Omental fat pad (tissue), 4 donors: ENCODE measurements around the gene NPIPA8. TPM values are rescaled to one million over a fixed set of nuclear protein-coding genes. Genes with fewer than 3 reads are reported as not detected.
"Not testable (repeated sequence)": the region's sequence is repeated elsewhere in the genome, so short reads cannot be mapped to it uniquely, and the experiment has no call there.

ENCODE experiments used
- ATAC-seq: fragments of 150-250 bp; one replicate; pipeline ENCODE4 v1.9.1; 2016; ENCODE audit warnings: mild to moderate bottlenecking, moderate library complexity; ENCODE audit not compliant: low FRiP score
- DNase-seq: peaks from one replicate; pipeline ENCODE4 v3.0.0-alpha.2; 2019; ENCODE audit warnings: low spot score
- total RNA-seq, 4 donors: library from RNA; depleted of rRNA; stranded (reverse); fragments of >200 nt; gene quantifications; one replicate each; pipeline ENCODE4 v1.1.0, GENCODE V29; 2016

Gene NPIPA8
- total RNA-seq: 10 to 100 TPM in 1 of 4 donors, not detected in 3; 15.8 TPM

DNA sequence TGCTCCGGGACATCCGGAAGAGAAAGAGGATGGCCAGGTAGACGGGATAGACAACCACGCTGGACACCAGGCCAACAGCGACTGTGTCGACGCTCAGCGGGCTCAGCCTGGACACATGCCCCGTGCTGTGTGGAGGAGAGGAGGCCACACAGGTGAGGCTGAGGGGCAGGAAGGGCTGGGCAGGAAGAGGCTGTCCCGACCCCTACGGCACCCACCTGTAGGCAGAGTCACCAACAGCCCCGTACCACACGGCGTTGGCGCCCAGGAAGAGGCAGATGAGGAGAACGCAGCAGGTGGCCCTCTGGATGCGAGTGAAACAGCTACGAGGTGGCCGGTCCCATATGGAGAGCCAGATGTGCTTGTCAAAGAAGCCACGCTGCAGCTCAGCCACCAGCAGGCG lies at the start of gene NPIPA8:
Gene NPIPA8 (minus strand): TSS at position 101 of the 400 bp plus-strand sequence. CDS start 4,074 bp downstream, outside the sequence.
- ATAC-seq, DNase-seq: not testable (repeated sequence)

DNA sequence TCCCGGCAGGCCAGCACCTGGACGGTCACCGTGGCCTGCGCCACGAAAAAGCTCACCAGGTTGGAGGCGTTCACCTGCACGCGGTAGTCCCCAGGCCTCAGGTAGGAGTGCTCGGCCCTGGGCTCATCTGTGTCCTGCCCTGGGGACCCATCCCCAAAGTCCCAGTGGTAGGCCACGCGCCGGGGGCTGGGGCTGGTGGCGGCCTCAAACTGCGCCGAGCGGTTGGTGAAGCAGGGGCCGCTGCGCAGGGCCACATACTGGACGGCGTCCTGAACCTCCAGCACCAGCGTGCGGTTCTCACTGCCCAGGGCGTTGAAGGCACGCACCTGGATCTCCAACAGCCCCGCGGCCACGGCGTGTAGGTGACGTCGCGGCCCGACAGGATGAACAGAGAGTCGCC lies 48.7 kb upstream of the NPIPA8 start:
- ATAC-seq: not testable (repeated sequence)

DNA sequence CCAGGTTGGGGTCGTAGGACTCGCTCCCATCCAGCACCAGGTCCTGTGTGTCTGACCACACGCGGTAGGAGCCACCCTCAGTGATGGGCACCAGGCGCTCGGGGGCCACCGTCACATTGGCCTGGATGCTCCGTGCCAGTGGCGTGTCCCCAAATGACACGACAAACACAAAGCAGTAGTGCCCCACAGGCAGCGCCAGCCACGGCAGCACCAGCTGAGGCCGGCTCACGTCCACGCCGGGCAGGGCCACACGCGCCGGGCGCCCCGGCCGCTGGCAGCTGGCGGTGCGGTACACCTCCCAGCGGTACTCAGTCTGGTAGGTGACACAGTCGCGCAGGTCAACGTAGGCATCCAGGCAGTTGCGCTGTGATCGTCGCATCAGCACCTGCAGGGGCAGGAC lies 48.3 kb upstream of the NPIPA8 start:
- not testable (repeated sequence) for DNase-seq, ATAC-seq

More for the DNA sequence above, 48.7 kb upstream of the NPIPA8 start:
- DNase-seq: not testable (repeated sequence)

DNA sequence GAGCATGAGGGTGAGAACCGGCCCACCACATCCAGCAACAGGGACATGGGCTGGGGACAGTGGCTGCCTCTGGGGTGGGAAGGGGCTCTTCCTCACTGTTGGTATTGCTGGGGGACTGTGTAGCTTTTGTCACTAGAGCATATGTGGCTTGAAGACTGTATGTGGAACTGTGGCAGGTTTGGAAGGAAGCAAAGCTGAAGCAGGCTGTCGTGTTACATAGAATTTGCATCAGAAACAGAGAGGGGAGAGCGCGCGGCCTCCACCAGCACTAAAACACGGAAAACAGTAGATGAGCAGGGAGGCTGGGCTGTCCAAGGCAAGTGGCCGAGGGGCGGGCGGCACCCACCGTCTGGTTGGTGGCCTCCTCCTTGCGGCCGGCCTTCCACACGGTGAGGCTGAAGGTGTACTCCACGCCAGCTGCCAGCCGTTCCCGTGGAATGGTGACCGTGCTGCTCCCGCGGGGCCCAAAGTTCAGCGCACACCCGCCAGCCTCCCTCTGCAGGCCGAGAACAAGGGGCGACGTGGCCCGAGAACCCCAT lies 47.6 kb upstream of the NPIPA8 start:
- DNase-seq, ATAC-seq: not testable (repeated sequence)

DNA sequence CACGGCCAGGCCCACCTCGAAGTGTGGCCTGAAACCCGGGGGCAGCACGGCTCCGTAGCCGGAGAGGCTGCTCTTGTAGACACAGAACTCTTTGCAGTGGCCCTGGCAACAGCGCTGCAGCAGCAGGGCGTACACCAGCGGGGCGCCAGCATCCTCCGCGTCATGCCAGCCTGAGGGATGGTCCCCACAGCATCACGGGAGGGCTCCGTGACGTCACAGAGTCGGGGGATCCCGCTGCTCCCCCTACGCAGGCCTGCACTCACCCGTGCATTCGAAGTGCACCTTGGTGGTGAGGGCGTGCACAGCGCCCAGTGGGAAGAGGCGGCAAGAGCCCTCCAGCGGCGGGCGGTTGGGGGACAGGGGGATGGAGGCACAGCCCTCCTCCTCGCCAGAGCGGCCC lies 46.2 kb upstream of the NPIPA8 start:
- not testable (repeated sequence) for DNase-seq, ATAC-seq

DNA sequence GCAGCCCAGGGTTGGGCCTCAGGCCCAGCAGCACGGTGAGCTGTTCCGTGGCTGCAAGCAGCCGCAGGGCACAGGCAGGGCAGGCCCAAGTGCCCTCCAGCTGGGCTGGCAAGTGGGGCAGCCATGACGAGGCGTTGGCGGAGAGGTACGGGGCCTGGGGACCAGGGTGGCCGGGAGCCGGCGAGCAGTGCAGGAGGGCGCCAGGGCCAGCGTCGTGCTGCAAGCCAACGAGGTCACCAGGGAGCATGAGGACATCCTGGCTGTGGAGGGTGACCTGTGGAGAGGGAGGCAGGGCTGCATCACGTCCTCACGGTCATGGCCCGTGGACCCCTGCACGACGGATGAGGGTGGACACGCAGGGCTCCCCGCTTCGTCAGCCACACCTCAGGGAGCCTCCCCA lies 11.2 kb upstream of the NPIPA8 start:
- not testable (repeated sequence) for ATAC-seq, DNase-seq

DNA sequence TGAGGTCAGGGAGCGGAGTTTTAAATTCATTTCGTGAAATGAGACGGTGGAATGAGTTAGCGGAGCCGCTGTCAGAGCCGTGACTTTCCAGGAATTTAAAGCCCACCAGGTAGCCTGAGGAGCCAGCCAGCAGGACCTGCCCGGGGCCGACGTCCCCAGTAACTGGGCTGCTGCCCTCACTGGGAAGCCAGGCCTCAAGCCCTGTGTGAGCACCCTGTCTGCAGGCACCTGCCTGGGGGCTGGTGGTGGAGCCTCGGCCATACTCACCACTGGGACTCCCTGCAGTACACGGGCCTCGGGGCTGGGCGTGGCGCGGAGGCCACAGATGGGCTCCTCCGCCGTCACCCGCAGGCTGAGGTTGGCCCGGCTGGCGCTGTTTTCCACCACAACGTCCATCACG lies 10.5 kb upstream of the NPIPA8 start:
- ATAC-seq, DNase-seq: not testable (repeated sequence)

DNA sequence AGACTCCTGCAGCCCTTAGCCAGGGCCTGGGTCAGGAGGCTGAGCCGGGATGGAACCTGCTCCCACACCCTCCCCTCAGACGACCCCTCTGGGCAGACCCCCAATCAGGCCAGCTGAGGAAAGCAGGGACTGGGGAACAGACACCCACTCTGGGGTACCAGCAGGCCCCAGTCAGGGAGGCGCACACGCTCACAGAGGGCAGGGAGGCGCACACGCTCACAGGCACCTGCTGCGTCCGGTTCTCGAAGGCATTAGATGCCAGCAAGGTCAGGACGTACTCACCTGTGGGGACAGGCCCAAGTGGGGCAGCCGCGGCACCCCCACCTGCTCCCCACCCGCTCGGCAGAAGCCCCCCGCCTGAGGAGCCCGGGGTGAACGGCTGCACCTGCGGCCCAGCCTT lies 8.1 kb upstream of the NPIPA8 start:
- DNase-seq: not testable (repeated sequence)

DNA sequence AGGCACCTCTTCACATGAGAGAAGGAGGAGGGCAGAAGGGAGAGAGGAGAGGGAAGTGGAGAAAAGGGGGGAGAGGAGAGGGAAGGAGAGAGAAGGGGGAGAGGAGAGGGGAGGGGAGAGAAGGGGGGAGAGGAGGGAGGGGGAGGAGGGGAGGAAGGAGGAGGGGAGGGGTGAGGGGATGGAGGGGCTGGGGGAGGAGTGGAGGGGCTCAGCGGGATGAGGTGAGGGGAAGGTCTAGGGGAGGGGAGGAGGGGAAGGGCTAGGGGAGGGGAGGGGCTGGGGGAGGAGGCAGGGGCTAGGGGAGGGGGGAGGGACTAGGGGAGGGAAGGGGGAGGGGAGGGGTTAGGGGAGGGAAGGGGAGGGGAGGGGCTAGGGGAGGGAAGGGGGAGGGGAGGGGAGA lies 5.5 kb upstream of the NPIPA8 start:
- not testable (repeated sequence) for DNase-seq, ATAC-seq

More for the DNA sequence above, 8.1 kb upstream of the NPIPA8 start:
- not testable (repeated sequence) for ATAC-seq

DNA sequence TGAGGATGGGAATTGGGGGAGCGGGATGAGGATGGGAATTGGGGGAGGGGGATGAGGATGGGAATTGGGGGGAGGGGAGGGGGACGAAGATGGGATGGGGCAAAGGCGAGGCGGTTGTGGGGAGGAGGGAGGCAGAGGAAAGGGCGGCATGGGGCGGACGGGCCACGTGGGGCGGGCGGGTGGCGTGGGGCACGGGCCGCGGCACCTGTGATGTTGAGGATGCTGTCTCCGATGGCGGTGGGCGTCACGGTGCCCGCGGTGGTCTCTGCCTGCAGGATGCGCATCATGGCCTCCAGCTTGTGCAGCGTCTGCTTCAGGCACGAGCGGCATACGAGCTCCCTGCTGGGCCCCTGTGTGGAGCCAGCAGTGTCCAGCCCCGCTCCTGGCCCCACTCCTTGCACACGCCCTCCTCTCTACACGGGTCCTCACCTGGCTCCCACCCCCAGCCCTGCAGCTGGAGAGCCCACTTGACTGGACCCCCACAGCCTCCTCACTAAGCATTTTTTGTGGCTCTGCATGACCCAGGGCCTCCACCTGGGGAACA lies 5.0 kb upstream of the NPIPA8 start:
- not testable (repeated sequence) for ATAC-seq, DNase-seq

DNA sequence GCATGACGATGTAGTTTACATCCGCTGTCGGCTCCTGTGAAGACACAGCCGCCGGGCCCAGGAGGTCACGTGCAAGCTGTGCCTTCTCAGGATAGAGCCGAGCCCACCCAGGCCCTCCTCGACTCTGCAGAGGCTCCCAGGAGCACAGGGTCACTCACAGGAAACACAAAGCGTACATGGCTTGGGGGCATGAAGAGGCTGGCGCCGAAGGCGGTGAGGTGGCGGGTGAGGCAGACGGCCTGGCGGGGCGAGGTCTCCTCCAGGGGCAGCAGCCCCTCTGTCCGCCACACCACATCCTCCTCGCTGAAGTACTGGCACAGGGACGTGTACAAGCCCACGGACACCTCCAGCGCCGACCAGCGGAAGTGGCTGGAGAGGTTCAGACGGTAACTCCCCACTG lies 2.7 kb upstream of the NPIPA8 start:
- ATAC-seq, DNase-seq: not testable (repeated sequence)

DNA sequence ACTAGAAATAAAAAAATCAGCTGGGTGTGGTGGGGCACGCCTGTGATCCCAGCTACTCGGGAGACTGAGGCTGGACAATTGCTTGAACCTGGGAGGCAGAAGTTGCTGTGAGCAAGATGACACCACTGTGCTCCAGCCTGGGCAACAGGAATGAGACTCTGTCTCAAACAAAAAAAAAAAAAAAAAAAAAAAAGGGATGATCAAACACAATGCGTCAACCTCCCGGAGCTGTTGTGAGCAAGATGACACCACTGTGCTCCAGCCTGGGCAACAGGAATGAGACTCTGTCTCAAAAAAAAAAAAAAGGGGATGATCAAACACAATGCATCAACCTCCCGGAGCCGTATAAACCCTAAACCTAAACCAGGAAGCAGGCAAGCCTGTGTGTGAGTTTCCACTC lies 24.7 kb downstream of the NPIPA8 start:
- not testable (repeated sequence) for DNase-seq, ATAC-seq

DNA sequence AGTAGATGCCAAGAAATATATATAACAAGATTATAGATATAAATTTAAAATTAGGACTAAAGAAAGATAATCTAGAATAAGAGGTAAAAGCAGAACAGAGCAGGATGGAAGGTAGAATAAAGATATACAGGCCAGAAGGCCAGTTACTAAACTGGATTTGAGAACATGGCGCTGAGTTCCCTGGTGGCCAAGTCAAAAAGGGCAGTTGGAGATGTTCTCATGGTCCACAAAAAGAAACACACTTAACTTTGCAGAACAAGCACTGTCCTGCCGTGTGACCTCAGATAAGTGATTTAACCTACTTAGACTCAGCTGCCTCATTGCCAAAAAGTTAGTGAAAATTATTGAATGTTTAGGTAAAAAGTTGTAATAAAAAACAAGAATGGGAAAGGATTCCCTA lies 27.4 kb downstream of the NPIPA8 start:
- ATAC-seq, DNase-seq: not testable (repeated sequence)

DNA sequence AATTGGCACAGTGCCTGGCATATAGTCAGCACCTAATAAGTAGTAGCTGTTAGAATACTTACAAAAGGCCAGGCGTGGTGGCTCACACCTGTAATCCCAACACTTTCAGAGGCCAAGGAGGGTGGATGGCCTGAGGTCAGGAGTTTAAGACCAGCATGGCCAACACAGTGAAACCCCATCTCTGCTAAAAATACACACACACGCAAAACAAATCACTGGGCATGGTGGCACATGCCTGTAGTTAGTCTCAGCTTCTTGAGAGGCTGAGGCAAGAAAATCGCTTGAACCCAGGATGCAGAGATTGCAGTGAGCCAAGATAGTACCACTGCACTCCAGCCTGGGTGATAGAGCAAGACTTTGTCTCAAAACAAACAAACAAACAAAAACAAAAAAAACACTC lies 29.3 kb downstream of the NPIPA8 start:
- DNase-seq, ATAC-seq: not testable (repeated sequence)

DNA sequence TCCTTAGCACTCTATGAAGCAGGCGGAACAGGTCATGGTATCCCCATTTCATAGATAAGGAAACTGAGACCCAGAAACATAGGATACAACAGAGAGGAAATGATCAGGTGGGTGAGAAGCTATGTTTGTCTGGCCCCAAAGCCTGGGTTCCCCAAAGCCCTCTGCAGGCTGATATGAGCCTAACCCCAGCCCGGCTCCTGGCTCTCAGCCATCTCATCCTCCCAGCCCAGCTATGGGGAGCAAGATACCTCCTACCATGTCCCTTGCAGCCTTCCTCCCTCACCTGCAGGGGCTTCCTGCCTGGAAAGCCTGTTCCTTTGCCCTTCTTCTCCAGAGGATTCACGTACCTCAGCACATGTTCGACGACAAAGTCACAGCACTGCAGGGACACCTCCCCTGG lies 30.5 kb downstream of the NPIPA8 start:
- not testable (repeated sequence) for ATAC-seq, DNase-seq

DNA sequence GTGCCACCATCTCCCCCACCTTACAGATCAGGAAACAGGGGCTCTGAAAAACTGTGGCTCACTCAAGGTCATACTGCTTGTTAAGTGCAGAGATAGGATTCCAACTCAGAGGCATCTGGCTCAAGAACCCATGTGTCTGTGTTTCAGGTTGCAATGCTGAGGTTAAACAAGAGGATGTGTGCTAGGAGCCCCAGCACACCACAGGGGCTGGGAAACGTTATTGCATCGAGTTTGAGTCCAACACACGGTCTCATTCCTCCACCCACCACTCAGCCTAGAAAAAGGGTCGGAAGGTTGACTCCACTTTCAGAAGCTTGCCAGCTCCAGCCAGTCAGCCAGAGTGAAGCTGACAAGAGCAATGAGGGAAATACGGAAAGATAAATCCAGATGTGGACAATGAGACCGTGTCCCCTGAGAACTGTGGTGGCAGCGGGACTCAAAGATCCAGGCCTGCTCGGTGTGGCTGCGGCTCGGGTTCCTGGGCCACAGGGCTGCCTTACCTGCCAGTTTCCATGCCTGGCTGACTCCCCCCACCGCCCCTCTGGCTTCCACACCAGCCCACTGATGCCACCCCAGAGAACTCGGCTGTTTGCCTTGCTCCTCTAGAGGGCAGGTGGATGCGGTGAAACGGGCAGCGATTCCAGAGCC lies 33.4 kb downstream of the NPIPA8 start:
- DNase-seq, ATAC-seq: not testable (repeated sequence)

DNA sequence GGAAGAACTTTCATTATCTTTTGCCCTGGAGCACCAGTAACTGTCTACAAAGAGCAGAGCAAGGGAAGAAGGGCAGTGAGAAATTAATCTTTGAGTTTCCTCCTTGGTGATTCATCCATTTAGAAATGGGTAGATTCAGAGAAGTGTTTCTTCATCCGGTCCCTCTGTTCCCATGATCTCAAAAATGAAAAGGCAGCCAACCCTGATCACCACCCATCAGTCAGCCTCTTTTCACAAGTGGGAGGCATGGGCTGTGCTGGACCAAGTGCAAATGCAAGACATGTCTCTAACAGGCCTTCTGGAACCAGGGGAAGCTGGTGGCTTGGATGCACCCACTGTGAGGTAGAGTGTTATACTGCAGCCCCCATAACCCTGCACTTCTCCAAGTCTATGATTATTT lies 38.8 kb downstream of the NPIPA8 start:
- DNase-seq, ATAC-seq: not testable (repeated sequence)

DNA sequence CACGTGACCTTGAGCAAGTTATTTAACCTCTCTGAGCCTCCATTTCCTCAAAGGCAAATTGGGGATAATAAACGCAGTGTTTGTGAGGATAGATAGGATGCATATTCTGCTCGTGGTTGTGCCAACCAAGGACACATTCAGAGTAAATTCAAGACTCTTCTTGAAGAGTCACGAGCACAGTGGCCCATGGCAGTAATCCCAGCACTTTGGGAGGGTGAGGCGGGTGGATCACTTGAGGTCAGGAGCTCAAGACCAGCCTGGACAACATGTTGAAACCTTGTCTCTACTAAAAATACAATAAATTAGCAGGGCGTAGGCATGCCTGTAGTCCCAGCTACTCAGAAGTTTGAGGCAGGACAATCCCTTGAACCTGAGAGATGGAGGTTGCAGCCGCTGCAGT lies 39.6 kb downstream of the NPIPA8 start:
- DNase-seq, ATAC-seq: not testable (repeated sequence)

DNA sequence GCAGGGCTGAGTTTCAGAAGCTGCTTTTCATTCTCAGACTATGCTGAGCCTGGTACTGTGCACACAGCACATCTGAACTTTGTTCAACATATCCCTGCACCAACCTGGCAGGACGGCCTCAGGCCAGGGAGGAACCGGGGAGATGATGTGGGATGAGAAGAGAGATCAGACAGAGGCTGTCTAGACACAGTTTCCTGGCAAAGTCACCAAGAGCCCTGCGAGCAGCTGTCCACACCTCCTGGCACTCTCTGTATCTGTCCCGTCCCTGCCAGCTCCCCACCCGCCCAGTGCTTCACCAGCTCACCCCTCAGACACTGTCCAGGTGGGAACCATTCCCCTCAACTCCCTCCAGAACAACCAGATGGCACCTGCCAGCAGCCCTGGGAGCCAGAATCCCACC lies 42.2 kb downstream of the NPIPA8 start:
- not testable (repeated sequence) for ATAC-seq

DNA sequence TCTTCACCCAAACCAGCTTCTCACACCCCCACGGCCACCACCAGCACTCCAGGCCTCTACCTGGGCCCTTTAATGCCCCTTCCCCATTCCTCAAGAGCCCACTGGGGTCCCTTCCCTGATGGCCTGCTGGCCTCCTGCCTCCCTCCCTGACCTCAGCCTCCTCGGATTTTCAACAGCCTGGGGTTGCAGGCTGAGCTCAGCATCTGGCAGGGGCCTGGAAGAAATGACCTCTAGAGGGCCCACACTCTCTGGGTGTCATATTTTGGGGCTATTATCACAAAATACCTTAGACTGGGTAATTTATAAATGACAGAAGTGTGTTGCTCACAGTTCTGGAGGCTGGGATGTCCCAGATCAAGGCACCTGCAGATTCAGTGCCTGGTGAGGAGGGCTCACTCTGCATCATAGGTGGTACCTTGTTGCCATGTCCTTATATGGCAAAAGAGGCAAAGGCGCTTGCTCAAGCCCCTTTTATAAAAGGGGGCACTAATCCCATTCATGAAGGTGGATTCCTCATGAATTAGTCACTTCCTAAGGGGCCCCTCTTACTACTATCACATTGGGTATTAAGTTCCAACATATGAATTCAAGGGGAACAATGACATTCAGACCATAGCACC lies 43.1 kb downstream of the NPIPA8 start:
- not testable (repeated sequence) for ATAC-seq, DNase-seq

More for the DNA sequence above, 42.2 kb downstream of the NPIPA8 start:
- not testable (repeated sequence) for DNase-seq
